Smooth muscle cell (in vitro differentiated cells): Measurements from ENCODE around the gene IL36B. TPM values are rescaled to one million over a fixed set of nuclear protein-coding genes. Genes with fewer than 3 reads are reported as not detected.

Experiments used
- DNase-seq: peaks from one replicate; lab custom pipeline; 2025; ENCODE audit not compliant: unreplicated experiment; lab: John Stamatoyannopoulos, UW
- H2AFZ ChIP-seq: fragments of 200-600 bp; sonication (generic); 2 replicates; pipeline ENCODE4 v1.6.0; 2016; ENCODE audit warnings: antibody characterized with exemption, low read depth, mild to moderate bottlenecking
- H3F3A ChIP-seq: fragments of 200-600 bp; sonication (generic); 2 replicates; pipeline ENCODE4 v1.6.0; 2017; ENCODE audit warnings: antibody characterized with exemption, low read depth
- H3K27ac ChIP-seq: fragments of 200-600 bp; sonication (generic); 2 replicates; pipeline ENCODE4 v1.5.1; 2016; ENCODE audit warnings: low read depth, mild to moderate bottlenecking
- H3K27me3 ChIP-seq: fragments of 200-600 bp; sonication (generic); 2 replicates; pipeline ENCODE4 v1.6.1; 2016; ENCODE audit warnings: low read depth, mild to moderate bottlenecking
- H3K36me3 ChIP-seq: fragments of 200-600 bp; sonication (generic); 2 replicates; pipeline ENCODE4 v1.5.1; 2016; ENCODE audit warnings: low read depth
- H3K4me1 ChIP-seq: fragments of 200-600 bp; sonication (generic); 2 replicates; pipeline ENCODE4 v1.5.1; 2016; ENCODE audit warnings: low read depth
- H3K4me2 ChIP-seq: fragments of 200-600 bp; sonication (generic); 2 replicates; pipeline ENCODE4 v1.6.0; 2016; ENCODE audit warnings: mild to moderate bottlenecking
- H3K4me3 ChIP-seq: fragments of 200-600 bp; sonication (generic); 2 replicates; pipeline ENCODE4 v1.5.1; 2016; ENCODE audit warnings: mild to moderate bottlenecking
- H3K79me2 ChIP-seq: fragments of 200-600 bp; sonication (generic); 2 replicates; pipeline ENCODE4 v1.6.0; 2016; ENCODE audit warnings: low read depth, mild to moderate bottlenecking
- H3K9ac ChIP-seq: fragments of 200-600 bp; sonication (generic); 2 replicates; pipeline ENCODE4 v1.6.0; 2016; ENCODE audit warnings: low read depth
- H3K9me3 ChIP-seq: fragments of 200-600 bp; sonication (generic); replicated peaks from 2 replicates; pipeline ENCODE4 v1.5.1; 2016; ENCODE audit warnings: low read depth
- H4K20me1 ChIP-seq: fragments of 200-600 bp; sonication (generic); 2 replicates; pipeline ENCODE4 v1.6.0; 2016; ENCODE audit warnings: low read depth
- WGBS: methylation state at CpG from one replicate; pipeline ENCODE4 v1.1.7; 2016; ENCODE audit warnings: low lambda C conversion rate; 5-methylcytosine and 5-hydroxymethylcytosine counted together
- polyA plus RNA-seq: library from polyadenylated mRNA; unstranded; fragments of >200 nt; fragmentation: Nextera tagmentation; extraction: Ambion mirVana; gene quantifications from 2 replicates; pipeline ENCODE4 v1.2.1, GENCODE V29; 2016
- total RNA-seq: library from RNA; depleted of rRNA; stranded (reverse); fragments of >200 nt; gene quantifications from 2 replicates; pipeline ENCODE4 v1.2.3, GENCODE V29; 2014
- TF ChIP-seq, protein P1 (sequence below): fragments of 200-600 bp; sonication (generic); IDR thresholded peaks from 2 replicates; pipeline ENCODE4 v1.5.1; 2017; ENCODE audit warnings: borderline replicate concordance, mild to moderate bottlenecking, antibody characterized with exemption; ENCODE audit not compliant: insufficient read depth, poor library complexity, severe bottlenecking

Gene IL36B
- total and polyA plus RNA-seq, 2 experiments from 2014 or later: not detected

DNA sequence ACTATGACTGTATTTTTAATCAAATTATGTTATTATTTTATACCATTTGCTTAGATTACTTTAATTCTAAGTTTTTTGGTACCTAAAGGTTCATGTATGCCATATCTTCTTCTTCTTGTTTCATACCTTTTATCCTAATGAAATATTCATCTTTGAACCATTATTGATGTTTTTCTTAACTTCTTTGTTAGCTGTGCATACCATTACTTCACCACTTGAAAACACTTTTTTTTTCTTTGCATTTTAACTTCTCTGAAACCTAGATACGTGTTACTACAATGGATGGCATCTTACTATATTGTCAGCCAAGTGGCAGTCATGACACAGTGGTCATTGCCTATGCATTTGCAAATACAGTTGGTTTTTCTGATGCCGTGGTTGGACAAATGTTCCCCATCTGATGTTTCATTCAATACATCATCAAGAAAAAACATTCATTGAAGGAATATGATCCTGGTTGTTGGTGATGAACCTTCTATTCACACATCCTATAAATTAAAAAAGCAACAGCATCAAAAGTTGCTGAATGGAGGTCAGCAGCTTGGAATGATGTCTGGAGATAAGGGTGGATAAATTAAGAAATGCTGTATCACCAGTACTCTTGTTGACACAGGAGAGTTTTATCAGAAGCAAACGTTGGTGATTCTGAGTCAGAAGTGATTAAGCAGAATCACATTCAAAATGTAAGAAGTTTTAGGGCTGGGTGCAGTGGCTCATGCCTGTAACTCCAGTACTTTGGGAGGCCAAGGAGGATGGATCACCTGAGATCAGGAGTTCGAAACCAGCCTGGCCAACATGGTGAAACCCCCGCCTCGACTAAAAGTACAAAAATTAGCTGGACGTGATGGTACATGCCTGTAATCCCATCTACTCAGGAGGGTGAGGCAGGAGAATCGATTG, 40.0 kb downstream of the IL36B start:
- Histone ChIP-seq H3K4me2 (no peak overlapping the region), H3K4me1 (no peaks in the 10 kb centered on the region), H3K4me3 (no peak overlapping the region), H3K9me3 (no peaks in the 10 kb centered on the region), H3K9ac (no peak overlapping the region), H3F3A (no peaks in the 10 kb centered on the region), H3K27ac (no peak overlapping the region), H3K79me2 (no peaks in the 10 kb centered on the region), H4K20me1 (no peaks in the 10 kb centered on the region), H3K27me3 (peaks cover 6% of the 10 kb centered on the region), H2AFZ (no peak overlapping the region), H3K36me3 (no peaks in the 10 kb centered on the region)
- DNase-seq: no peak
- TF ChIP-seq, protein P1, sequence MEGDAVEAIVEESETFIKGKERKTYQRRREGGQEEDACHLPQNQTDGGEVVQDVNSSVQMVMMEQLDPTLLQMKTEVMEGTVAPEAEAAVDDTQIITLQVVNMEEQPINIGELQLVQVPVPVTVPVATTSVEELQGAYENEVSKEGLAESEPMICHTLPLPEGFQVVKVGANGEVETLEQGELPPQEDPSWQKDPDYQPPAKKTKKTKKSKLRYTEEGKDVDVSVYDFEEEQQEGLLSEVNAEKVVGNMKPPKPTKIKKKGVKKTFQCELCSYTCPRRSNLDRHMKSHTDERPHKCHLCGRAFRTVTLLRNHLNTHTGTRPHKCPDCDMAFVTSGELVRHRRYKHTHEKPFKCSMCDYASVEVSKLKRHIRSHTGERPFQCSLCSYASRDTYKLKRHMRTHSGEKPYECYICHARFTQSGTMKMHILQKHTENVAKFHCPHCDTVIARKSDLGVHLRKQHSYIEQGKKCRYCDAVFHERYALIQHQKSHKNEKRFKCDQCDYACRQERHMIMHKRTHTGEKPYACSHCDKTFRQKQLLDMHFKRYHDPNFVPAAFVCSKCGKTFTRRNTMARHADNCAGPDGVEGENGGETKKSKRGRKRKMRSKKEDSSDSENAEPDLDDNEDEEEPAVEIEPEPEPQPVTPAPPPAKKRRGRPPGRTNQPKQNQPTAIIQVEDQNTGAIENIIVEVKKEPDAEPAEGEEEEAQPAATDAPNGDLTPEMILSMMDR: no peak
- WGBS: 72% methylated on average over 8 of the region's 8 CpGs

DNA sequence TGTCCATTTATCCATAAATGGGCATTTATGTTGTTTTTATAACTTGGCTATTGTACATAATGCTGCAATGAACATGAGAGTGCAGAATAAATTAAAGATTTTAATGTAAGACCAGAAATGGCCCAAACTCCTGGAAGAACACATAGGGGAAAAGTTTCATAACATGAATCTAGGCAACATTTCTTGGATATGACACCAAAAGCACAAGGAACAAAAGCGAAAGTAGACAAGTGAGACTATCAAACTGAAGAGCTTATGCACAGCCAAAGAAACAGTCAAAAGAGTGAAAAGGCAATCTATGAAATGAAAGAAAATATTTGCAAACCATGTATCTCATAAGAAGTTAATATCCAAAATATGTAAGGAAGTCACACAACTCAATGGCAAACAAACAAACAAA, 41.6 kb downstream of the IL36B start:
- no peak overlapping the region for H3K9ac ChIP-seq
- TF ChIP-seq, protein P1: no peak

DNA sequence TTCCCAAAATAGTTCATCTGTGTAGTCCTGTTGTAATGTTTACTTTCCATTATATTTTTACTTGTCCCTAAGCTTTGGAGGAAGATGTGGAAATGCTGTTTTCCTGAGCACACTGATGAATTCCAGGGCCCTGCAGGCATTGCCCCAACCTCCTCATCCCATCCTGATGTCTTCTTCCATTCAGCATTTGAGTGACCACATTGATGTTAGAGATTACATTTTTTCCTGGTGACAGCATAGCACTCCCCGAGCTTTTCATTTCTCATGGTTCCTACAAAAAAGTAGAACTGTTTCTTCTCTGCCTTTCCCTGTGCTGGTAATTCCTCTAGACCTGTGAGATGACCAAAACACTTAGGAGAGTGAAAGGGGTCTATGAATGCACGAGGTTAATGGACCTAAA, 42.6 kb downstream of the IL36B start:
- Histone ChIP-seq H3K9me3 (no peaks in the 10 kb centered on the region), H3K4me1 (no peaks in the 10 kb centered on the region), H3K27me3 (no peaks in the 10 kb centered on the region), H4K20me1 (no peaks in the 10 kb centered on the region), H2AFZ (no peak overlapping the region), H3K27ac (no peak overlapping the region), H3F3A (no peaks in the 10 kb centered on the region), H3K36me3 (no peaks in the 10 kb centered on the region), H3K4me2 (no peak overlapping the region), H3K9ac (no peak overlapping the region), H3K4me3 (no peak overlapping the region), H3K79me2 (no peaks in the 10 kb centered on the region)
- WGBS: 35% methylated on average over 2 of the region's 2 CpGs
- TF ChIP-seq, protein P1: no peak
- DNase-seq: no peak

More for the DNA sequence above, 41.6 kb downstream of the IL36B start:
- no peak overlapping the region for H3K27ac ChIP-seq
- no peaks in the 10 kb centered on the region for H4K20me1 ChIP-seq
- no peaks in the 10 kb centered on the region for H3K36me3 ChIP-seq
- no peaks in the 10 kb centered on the region for H3K4me1 ChIP-seq
- H3K79me2 ChIP-seq: no peaks in the 10 kb centered on the region
- no peaks in the 10 kb centered on the region for H3K27me3 ChIP-seq
- DNase-seq: no peak
- no peak overlapping the region for H3K4me2 ChIP-seq
- H3F3A ChIP-seq: no peaks in the 10 kb centered on the region
- WGBS: 84% methylated on average over 1 of the region's 1 CpG
- no peak overlapping the region for H3K4me3 ChIP-seq
- H2AFZ ChIP-seq: no peak overlapping the region
- H3K9me3 ChIP-seq: no peaks in the 10 kb centered on the region
